ENCODE measurements around the gene SLC17A7. TPM values are rescaled to one million over a fixed set of nuclear protein-coding genes. Genes with fewer than 3 reads are reported as not detected.

The SLC17A7 gene
- total RNA-seq: under 1 TPM; 0.07 to 0.14 TPM

DNA sequence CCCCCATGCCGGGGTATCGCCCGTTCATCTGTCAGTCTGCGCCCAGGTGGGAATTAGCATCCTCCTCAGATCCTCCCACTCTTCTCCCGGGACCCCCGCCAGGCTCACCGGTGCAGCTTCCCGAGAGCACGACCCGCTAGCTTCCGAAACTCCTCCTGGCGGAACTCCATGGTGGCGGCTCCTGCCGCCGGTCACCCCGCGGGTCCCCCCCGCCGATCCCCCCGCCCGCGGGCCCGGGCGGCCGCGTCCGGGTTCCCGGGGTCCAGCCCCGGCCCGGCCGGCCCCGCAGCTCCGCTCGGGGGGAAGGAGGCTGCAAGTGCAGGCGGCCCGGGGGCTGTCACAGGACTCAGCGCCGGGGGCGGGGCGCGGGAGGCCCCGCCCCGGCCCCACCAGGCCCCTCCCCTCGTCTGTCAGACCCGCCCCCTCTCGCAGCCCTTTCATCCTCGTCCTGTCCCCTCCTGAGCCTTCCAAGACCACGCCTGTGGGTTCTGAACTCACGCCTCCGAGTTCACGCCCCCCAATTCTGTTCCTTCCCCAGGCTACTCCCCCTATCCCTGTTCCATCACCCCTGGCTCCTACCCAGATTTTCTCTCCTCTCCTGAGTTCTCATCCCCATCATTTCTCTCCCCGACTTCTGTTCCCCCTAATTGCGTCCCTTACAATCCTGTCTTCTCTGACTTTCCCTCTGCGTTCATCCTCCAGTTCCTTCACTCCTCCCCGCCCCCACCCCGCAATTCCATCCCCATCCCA lies at the start of gene SLC17A7:
TSS of gene SLC17A7 (minus strand) at position 318 of the 750 bp plus-strand sequence. CDS start at position 170, 148 bp downstream.
- H3K36me3 Mint-ChIP-seq (ENCODE audit: low read depth): no peaks in the 10 kb centered on the region
- intact Hi-C loops (cut with DNase I, micrococcal nuclease): loop anchor here in 1 of 2 experiments (5.0 kb wide), 1 partner anchor 34 kb away; no protein-coding TSS in a partner anchor
- peak within 1 kb of the TSS; percentile 73 for H3K4me3 Mint-ChIP-seq
- peaks cover 56% of the 10 kb centered on the region for H3K27me3 Mint-ChIP-seq
- ChIA-PET CTCF (interaction anchor here (0.6 to 1.9 kb wide), 5 partner anchors 12 to 635 kb away, joined by 3 to 5 read pairs (median 3); no protein-coding TSS in a partner anchor), POLR2A (no interaction called here)
- DNase-seq (peak; percentile 76), ATAC-seq (peak; percentile 13)
- no peaks in the 10 kb centered on the region for H3K9me3 Mint-ChIP-seq (ENCODE audit: low read depth)
- H3K4me1 Mint-ChIP-seq: peaks cover 31% of the 10 kb centered on the region
- H3K27ac Mint-ChIP-seq: no peak within 1 kb of the TSS

DNA sequence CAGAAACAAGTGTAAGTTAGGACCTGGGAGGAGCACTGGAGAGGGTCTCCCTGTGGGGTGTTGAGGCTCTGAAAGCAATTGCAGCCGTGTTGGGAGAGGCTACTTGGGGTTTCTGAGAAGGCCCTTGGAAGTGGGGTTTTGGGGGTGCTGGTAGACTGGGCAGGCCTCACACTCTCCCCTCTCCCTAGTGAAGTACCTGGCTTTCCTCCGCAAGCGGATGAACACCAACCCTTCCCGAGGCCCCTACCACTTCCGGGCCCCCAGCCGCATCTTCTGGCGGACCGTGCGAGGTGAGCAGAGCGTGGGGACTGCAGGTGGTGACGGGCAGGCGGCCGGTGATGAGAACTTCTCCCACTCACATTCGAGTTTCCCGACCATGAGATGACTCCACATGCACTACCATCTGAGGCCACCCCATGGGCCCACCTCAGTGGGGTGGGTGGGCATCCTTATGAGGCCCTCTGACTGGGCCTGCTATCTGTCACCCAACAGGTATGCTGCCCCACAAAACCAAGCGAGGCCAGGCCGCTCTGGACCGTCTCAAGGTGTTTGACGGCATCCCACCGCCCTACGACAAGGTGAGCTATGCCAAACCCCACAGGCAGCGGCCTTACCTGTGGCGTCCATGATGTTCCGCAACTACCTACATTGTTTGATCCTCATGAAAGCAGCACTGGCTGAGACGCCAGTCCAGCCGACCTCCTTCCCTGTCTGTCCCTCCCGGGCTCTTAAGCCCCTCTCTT lies 49.1 kb upstream of the SLC17A7 start:
- no peaks in the 10 kb centered on the region for H3K27me3 Mint-ChIP-seq
- peaks cover 66% of the 10 kb centered on the region for H3K36me3 Mint-ChIP-seq (ENCODE audit: low read depth)
- ChIA-PET POLR2A (interaction anchor here (0.6 kb wide), 1 partner anchor 61 kb away, joined by 4 read pairs; no protein-coding TSS in a partner anchor), CTCF (no interaction called here)
- peaks cover 34% of the 10 kb centered on the region for H3K4me1 Mint-ChIP-seq
- H3K9me3 Mint-ChIP-seq (ENCODE audit: low read depth): no peaks in the 10 kb centered on the region
- peak overlapping the region; percentile 99 for H3K4me3 Mint-ChIP-seq
- H3K27ac Mint-ChIP-seq: peak overlapping the region; percentile 97
- ATAC-seq (no peak), DNase-seq (peak; percentile 39)
- intact Hi-C loops (cut with DNase I, micrococcal nuclease): no loop called here

DNA sequence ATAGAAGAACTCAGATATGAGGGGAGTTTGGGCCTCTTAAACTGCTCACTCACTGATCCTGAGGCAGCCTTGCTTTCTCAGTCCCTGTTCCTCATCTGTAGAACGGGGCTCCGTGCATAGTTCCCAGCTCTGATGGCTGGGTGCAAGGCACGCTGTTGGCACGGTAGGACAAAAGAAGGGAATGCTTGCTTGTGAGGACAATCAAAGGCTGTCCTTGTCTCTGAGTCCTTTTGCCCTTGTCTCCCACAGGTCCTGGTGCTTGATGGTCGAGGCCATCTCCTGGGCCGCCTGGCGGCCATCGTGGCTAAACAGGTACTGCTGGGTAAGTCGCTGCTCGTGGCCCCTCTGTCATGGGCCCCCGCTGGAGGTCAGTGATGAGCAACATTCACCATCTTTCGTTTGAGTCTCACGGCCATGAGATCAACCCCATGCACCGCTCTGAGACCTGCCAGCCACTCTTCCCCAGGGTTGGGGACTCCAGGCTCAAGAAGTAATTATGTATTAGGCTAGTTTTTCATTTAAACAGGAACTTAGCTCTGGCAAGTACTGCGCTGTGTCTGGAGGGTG lies 48.4 kb upstream of the SLC17A7 start:
- H3K27ac Mint-ChIP-seq: peak overlapping the region; percentile 97
- peaks cover 30% of the 10 kb centered on the region for H3K4me1 Mint-ChIP-seq
- POLR2A ChIA-PET: interaction anchor here (0.6 to 2.0 kb wide), 2 partner anchors 38 to 90 kb away, joined by 3 to 5 read pairs; partner anchors contain the start of gene PIH1D1
- no peaks in the 10 kb centered on the region for H3K27me3 Mint-ChIP-seq
- peak overlapping the region; percentile 99 for H3K4me3 Mint-ChIP-seq
- ATAC-seq (no peak), DNase-seq (peak; percentile 61)
- H3K36me3 Mint-ChIP-seq (ENCODE audit: low read depth): peaks cover 66% of the 10 kb centered on the region
- intact Hi-C loops (cut with DNase I, micrococcal nuclease): loop anchor here in 1 of 2 experiments (5.0 kb wide), 1 partner anchor 37 kb away; the partner anchor contains the start of genes ALDH16A1 and PIH1D1
- no peaks in the 10 kb centered on the region for H3K9me3 Mint-ChIP-seq (ENCODE audit: low read depth)
- CTCF ChIA-PET: interaction anchor here (2.5 kb wide), 1 partner anchor 13 kb away, joined by 15 read pairs; no protein-coding TSS in a partner anchor

DNA sequence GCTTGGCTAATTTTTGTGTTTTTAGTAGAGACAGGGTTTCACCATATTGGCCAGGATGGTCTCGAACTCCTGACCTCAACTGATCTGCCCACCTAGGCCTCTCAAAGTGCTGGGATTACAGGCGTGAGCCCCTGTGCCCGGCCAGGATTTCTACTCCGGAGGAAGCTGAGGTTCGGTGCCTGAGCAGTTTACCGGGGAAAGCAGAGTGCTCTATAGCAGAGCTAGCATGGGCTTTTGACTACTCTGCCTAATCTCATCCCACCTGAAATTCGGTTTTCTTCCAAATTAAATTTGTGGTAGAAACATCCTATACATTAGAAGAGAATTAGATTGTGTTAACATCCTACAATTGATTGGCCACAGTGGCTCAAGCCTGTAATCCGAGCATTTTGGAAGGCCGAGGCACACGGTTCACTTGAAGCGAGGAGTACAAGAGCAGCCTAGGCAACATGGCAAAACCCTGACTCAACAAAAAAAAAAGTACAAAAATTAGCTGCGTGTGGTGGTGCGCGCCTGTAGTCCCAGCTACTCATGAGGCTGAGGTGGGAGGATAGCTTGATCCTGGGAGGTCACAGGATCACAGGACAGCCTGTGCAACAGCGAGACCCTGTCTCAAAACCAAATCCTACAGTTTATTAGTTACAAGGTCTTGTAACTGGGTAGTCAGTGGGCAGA lies 47.7 kb upstream of the SLC17A7 start:
- peak overlapping the region; percentile 99 for H3K4me3 Mint-ChIP-seq
- ChIA-PET POLR2A (interaction anchor here (2.0 kb wide), 1 partner anchor 38 kb away, joined by 5 read pairs; the partner anchor contains the start of gene PIH1D1), CTCF (interaction anchor here (2.5 kb wide), 1 partner anchor 13 kb away, joined by 15 read pairs; no protein-coding TSS in a partner anchor)
- H3K36me3 Mint-ChIP-seq (ENCODE audit: low read depth): peaks cover 68% of the 10 kb centered on the region
- ATAC-seq (no peak), DNase-seq (peak; percentile 8)
- intact Hi-C loops (cut with DNase I, micrococcal nuclease): loop anchor here in 1 of 2 experiments (5.0 kb wide), 1 partner anchor 37 kb away; the partner anchor contains the start of genes ALDH16A1 and PIH1D1
- peak overlapping the region; percentile 97 for H3K27ac Mint-ChIP-seq
- H3K4me1 Mint-ChIP-seq: peaks cover 30% of the 10 kb centered on the region
- no peaks in the 10 kb centered on the region for H3K9me3 Mint-ChIP-seq (ENCODE audit: low read depth)
- no peaks in the 10 kb centered on the region for H3K27me3 Mint-ChIP-seq

DNA sequence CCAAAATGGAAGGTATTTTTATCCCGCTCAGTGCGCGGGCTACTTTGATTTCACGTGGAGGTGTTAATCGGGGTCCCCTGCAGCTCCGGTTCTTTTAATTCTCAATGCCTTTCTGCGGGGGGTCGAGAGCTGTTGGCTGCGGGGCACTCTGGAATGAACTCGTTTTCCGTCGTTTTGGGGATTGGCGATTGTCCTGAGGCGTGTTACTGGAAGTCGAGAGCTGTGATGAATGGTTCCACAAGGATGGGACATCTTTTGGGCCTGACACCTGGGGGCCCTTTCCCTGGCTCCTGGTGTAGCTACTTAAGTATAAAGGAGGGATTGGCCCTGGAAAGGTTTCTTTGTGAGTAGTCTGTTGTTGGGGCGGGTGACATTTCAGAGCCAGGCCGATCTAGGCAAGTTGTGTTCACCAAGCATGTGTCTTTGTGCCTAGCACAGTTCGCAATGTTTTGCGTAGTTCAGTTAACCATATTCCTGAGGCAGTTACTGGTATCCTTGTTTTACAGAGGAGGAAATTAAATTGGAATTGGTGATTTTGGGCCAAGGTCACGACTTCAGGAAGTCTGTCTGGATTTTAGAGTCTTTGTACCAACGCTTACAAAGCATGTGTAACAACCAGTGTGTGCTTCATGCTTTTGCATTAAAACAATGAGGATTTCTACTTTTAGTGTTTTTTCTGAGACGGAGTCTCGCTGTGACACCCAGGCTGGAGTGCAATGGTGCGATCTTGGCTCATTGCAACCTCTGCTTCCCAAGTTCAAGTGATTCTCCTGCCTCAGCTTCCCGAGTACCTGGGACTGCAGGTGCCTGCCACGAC lies 46.9 kb upstream of the SLC17A7 start:
- H3K4me1 Mint-ChIP-seq: peaks cover 33% of the 10 kb centered on the region
- ATAC-seq: no peak
- H3K36me3 Mint-ChIP-seq (ENCODE audit: low read depth): peaks cover 71% of the 10 kb centered on the region
- ChIA-PET POLR2A (interaction anchor here (0.7 to 2.0 kb wide), 3 partner anchors 8 to 37 kb away, joined by 3 to 6 read pairs (median 5); partner anchors contain the start of genes ALDH16A1, PIH1D1 and RPS11), CTCF (interaction anchor here (0.7 to 2.5 kb wide), 2 partner anchors 12 to 797 kb away, joined by 4 to 15 read pairs; no protein-coding TSS in a partner anchor)
- DNase-seq: no peak
- H3K27ac Mint-ChIP-seq: peak overlapping the region; percentile 97
- H3K9me3 Mint-ChIP-seq (ENCODE audit: low read depth): no peaks in the 10 kb centered on the region
- intact Hi-C loops (cut with DNase I, micrococcal nuclease): loop anchor here in 1 of 2 experiments (5.0 kb wide), 1 partner anchor 36 kb away; the partner anchor contains the start of genes ALDH16A1 and PIH1D1
- H3K27me3 Mint-ChIP-seq: no peaks in the 10 kb centered on the region
- peak overlapping the region; percentile 99 for H3K4me3 Mint-ChIP-seq

DNA sequence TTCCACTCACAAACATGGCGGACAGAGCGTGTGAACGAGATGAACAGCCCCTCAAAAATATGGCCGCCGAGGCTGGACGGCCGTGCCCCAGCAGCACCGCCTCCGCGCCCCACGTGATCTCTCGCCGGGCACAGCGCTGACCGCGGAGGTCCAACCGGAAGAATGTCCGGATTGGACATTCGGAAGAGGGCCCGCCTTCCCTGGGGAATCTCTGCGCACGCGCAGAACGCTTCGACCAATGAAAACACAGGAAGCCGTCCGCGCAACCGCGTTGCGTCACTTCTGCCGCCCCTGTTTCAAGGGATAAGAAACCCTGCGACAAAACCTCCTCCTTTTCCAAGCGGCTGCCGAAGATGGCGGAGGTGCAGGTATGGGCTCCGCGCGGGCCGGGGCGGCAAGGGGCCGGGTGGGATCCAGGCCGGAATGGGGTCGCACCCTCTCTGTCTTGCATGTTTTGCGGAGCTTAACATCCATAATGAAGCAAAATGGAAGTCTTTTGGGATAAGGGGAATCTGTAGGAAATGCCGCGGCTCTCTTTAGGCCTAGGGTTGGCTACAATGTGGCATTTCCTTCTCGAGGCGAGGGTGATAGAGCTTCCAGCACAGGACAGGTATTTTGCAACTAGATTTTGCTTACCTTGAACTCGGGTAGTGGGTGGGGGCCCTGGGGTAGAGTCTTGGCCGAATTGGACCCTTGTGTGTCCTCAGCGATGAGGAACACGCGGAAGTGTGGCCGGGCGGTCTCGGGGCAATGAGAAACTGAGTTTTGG lies 46.1 kb upstream of the SLC17A7 start, which contains the start of gene RPL13A:
TSS of gene RPL13A (plus strand) at position 332 of the 769 bp plus-strand sequence. CDS start at position 354, 22 bp downstream.
- intact Hi-C loops (cut with DNase I, micrococcal nuclease): loop anchor here (1.0 to 5.0 kb wide), 8 partner anchors 9 to 494 kb away; partner anchors contain the start of genes ALDH16A1 (in 2 of the 2), FLT3LG (in 2 of the 2), RPS11 (in 2 of the 2) and AKT1S1 (in 1 of the 2)

DNA sequence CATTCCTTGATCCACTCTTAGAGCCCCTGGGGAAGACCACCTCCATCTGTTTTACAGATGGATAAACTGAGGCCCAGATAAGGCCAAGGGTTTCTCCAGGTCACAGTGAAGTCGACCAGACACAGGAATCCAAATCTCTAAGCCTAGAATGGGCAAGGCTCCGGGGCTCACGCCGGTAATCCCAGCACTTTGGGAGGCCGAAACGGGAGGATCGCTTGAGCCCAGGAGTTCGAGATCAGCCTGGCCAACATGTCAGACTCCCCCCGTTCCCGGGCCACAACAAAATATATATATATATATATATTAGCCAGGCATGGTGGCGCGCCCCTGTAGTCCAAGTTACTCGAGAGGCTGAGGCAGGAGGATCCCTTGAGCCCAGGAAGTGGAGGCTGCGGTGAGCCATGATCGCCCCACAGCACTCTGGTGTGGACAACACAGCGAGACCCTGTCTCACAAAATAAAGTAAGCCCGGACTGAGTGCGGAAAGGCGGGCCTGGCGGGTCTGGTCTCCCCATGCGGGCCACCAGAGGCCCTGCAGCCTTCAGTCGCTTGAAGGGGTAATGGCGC lies 45.5 kb upstream of the SLC17A7 start:
- no peaks in the 10 kb centered on the region for H3K9me3 Mint-ChIP-seq (ENCODE audit: low read depth)
- H3K27ac Mint-ChIP-seq: peak overlapping the region; percentile 97
- CTCF ChIA-PET: interaction anchor here (0.5 kb wide), 1 partner anchor 41 kb away, joined by 3 read pairs; the partner anchor contains the start of gene RCN3
- intact Hi-C loops (cut with DNase I, micrococcal nuclease): loop anchor here (1.0 to 5.0 kb wide), 8 partner anchors 10 to 493 kb away; partner anchors contain the start of genes ALDH16A1 (in 2 of the 2), FLT3LG (in 2 of the 2), RPS11 (in 2 of the 2) and AKT1S1 (in 1 of the 2)
- POLR2A ChIA-PET: interaction anchor here (1.5 kb wide), 1 partner anchor 9 kb away, joined by 6 read pairs; the partner anchor contains the start of gene RPS11
- H3K27me3 Mint-ChIP-seq: no peaks in the 10 kb centered on the region
- H3K4me1 Mint-ChIP-seq: peaks cover 25% of the 10 kb centered on the region
- H3K36me3 Mint-ChIP-seq (ENCODE audit: low read depth): peaks cover 61% of the 10 kb centered on the region
- ATAC-seq (no peak), DNase-seq (no peak)
- peak overlapping the region; percentile 99 for H3K4me3 Mint-ChIP-seq

More for the DNA sequence above, 46.1 kb upstream of the SLC17A7 start, which contains the start of gene RPL13A:
- ATAC-seq (peak; percentile 90), DNase-seq (peak; percentile 100)
- Mint-ChIP-seq H3K4me1 (peaks cover 26% of the 10 kb centered on the region), H3K9me3 (ENCODE audit: low read depth) (no peaks in the 10 kb centered on the region), H3K27ac (peak within 1 kb of the TSS; percentile 97), H3K36me3 (ENCODE audit: low read depth) (peaks cover 67% of the 10 kb centered on the region), H3K27me3 (no peaks in the 10 kb centered on the region), H3K4me3 (peak within 1 kb of the TSS; percentile 99)
- ChIA-PET CTCF (interaction anchor here (0.7 to 2.5 kb wide), 2 partner anchors 11 to 796 kb away, joined by 4 to 15 read pairs; no protein-coding TSS in a partner anchor), POLR2A (interaction anchor here (0.7 to 2.0 kb wide), 3 partner anchors 9 to 36 kb away, joined by 3 to 6 read pairs (median 5); partner anchors contain the start of genes ALDH16A1, PIH1D1 and RPS11)

DNA sequence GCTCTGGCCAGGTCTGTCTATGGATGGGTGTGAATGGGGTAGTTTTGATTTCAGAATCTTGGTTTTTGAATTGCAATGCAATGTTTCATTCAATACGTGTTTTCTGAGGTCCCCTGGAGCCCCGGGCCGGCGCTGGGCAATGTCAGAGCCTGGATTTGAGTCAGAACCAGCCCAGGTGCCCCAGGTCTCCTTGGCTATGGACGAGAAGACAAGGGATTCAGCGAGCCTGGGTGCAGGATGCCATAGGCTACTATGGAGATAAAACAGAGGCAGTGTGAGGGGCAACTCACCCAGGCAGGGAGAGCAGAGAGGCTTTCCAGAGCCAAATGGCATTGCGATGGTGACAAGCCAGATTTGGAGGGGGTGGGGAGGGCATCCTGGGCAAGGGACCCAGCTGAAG lies 44.9 kb upstream of the SLC17A7 start:
- no peak for ATAC-seq

More for the DNA sequence above, 44.9 kb upstream of the SLC17A7 start:
- POLR2A ChIA-PET: no interaction called here
- intact Hi-C loops (cut with DNase I, micrococcal nuclease): loop anchor here (2.0 to 5.0 kb wide), 2 partner anchors 34 to 155 kb away; partner anchors contain the start of genes ALDH16A1 (in 1 of the 2), PIH1D1 (in 1 of the 2) and RRAS (in 1 of the 2)
- no peaks in the 10 kb centered on the region for H3K27me3 Mint-ChIP-seq
- H3K27ac Mint-ChIP-seq: peak overlapping the region; percentile 80
- peaks cover 25% of the 10 kb centered on the region for H3K4me1 Mint-ChIP-seq
- H3K4me3 Mint-ChIP-seq: peak overlapping the region; percentile 36
- H3K36me3 Mint-ChIP-seq (ENCODE audit: low read depth): peaks cover 58% of the 10 kb centered on the region
- DNase-seq: no peak
- CTCF ChIA-PET: interaction anchor here (0.5 kb wide), 1 partner anchor 41 kb away, joined by 3 read pairs; the partner anchor contains the start of gene RCN3
- no peaks in the 10 kb centered on the region for H3K9me3 Mint-ChIP-seq (ENCODE audit: low read depth)

Data from activated CD4-positive, alpha-beta T cell treated with anti-CD3 and anti-CD28 coated beads for 36 hours (primary cell).